ENCODE results near the gene ACTR6. TPM values are rescaled to one million over a fixed set of nuclear protein-coding genes. Genes with fewer than 3 reads are reported as not detected.

The ACTR6 gene
- total RNA-seq, 1 experiment from 2014 or later: 34.9 TPM

DNA sequence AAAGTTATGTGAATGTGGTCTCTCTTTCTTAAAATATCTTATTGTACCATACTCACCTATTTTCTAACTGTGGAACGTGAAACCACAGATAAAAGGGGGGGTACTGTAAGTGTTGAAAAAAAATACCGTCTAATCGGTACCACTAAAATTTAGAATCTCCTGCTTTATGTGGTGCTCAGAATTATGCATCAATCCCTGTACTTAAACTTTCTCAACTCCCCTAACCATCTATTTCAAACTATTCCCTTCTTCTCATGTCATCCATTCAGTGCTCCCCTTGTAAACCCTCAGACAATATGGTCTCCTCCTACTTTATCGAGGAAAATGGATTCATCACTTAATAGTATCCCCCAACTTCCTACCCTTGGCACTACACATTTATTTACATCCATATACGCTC, 42.5 kb downstream of the ACTR6 start:
- H3T11ph ChIP-seq (ENCODE audit: low read length): no peak overlapping the region
- no peak overlapping the region for H3K14ac ChIP-seq (ENCODE audit: insufficient read depth, low read length)
- TF ChIP-seq, protein P1, sequence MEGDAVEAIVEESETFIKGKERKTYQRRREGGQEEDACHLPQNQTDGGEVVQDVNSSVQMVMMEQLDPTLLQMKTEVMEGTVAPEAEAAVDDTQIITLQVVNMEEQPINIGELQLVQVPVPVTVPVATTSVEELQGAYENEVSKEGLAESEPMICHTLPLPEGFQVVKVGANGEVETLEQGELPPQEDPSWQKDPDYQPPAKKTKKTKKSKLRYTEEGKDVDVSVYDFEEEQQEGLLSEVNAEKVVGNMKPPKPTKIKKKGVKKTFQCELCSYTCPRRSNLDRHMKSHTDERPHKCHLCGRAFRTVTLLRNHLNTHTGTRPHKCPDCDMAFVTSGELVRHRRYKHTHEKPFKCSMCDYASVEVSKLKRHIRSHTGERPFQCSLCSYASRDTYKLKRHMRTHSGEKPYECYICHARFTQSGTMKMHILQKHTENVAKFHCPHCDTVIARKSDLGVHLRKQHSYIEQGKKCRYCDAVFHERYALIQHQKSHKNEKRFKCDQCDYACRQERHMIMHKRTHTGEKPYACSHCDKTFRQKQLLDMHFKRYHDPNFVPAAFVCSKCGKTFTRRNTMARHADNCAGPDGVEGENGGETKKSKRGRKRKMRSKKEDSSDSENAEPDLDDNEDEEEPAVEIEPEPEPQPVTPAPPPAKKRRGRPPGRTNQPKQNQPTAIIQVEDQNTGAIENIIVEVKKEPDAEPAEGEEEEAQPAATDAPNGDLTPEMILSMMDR (conservative IDR thresholded peaks at IDR 0.05): no peak
- H3K18ac ChIP-seq (ENCODE audit: insufficient read length, low read depth, low read length): no peak overlapping the region
- H4K5ac ChIP-seq (ENCODE audit: insufficient read length, low read depth, low read length): no peak overlapping the region
- no peaks in the 10 kb centered on the region for H3K79me2 ChIP-seq (ENCODE audit: insufficient read depth, low read length)
- H3K4ac ChIP-seq (ENCODE audit: low read depth, low read length): no peak overlapping the region
- H3K4me1 ChIP-seq (ENCODE audit: insufficient read depth, low read length): no peaks in the 10 kb centered on the region
- no peaks in the 10 kb centered on the region for H3K27me3 Mint-ChIP-seq (ENCODE audit: low read depth)
- H2BK15ac ChIP-seq (ENCODE audit: low read depth, low read length): no peak overlapping the region
- H4K8ac ChIP-seq (replicated peaks; ENCODE audit: insufficient read length, low read depth, low read length): no peak overlapping the region
- no peak overlapping the region for H2BK12ac ChIP-seq (ENCODE audit: insufficient read length, low read depth, low read length)
- no peaks in the 10 kb centered on the region for H3K9me3 ChIP-seq (ENCODE audit: control insufficient read depth, low read depth, low read length)
- no peak overlapping the region for H3K27ac Mint-ChIP-seq
- H3K36me3 Mint-ChIP-seq (ENCODE audit: insufficient read depth in 1 of 3, low read depth in 3 of 3): no peaks in the 10 kb centered on the region
- H3K9ac ChIP-seq (ENCODE audit: extremely low read depth, insufficient read length, low read length): no peak overlapping the region
- no peak overlapping the region for H2BK20ac ChIP-seq (ENCODE audit: low read depth, low read length, poor library complexity, severe bottlenecking)
- H2AFZ ChIP-seq (ENCODE audit: low read length): no peak overlapping the region
- H3K56ac ChIP-seq (ENCODE audit: insufficient read length, low read depth, low read length): no peak overlapping the region
- H3K27me3 ChIP-seq (ENCODE audit: insufficient read depth, low read length): no peaks in the 10 kb centered on the region
- H4K91ac ChIP-seq (ENCODE audit: insufficient read length, low read depth, low read length): no peak overlapping the region
- WGBS (ENCODE audit: extremely low coverage, insufficient read length, low lambda C conversion rate): 100% methylated on average over 1 of the region's 5 CpGs
- H2BK120ac ChIP-seq (ENCODE audit: low read depth, low read length, poor library complexity, severe bottlenecking): no peak overlapping the region
- no peaks in the 10 kb centered on the region for H3K4me1 Mint-ChIP-seq
- no peak overlapping the region for H3K23ac ChIP-seq (ENCODE audit: insufficient read length, low read depth, low read length)
- no peak overlapping the region for H3K4me3 Mint-ChIP-seq
- no peak for DNase-seq
- H3K4me2 ChIP-seq (ENCODE audit: insufficient read depth, insufficient read length, low read length): no peak overlapping the region
- H3K79me1 ChIP-seq (ENCODE audit: insufficient read depth, low read depth, low read length, poor library complexity, severe bottlenecking): no peaks in the 10 kb centered on the region
- no peaks in the 10 kb centered on the region for H4K20me1 ChIP-seq (ENCODE audit: control insufficient read depth, insufficient read depth, insufficient read length)
- no peaks in the 10 kb centered on the region for H3K23me2 ChIP-seq (ENCODE audit: insufficient read length, low read depth, low read length, poor library complexity, severe bottlenecking)
- no peaks in the 10 kb centered on the region for H3K9me3 Mint-ChIP-seq
- H2BK5ac ChIP-seq (ENCODE audit: insufficient read length, low read length): no peak overlapping the region
- H3K27ac ChIP-seq (ENCODE audit: insufficient read length, low read depth, low read length): no peak overlapping the region
- no peak overlapping the region for H2AK5ac ChIP-seq (ENCODE audit: insufficient read length, low read length)
